T-cell (primary cell): ENCODE measurements around the gene CSRP2. TPM values are rescaled to one million over a fixed set of nuclear protein-coding genes. Genes with fewer than 3 reads are reported as not detected.

Source experiments
- ATAC-seq, 4 experiments: fragments of 200-7000 bp in 3 of 4; fragments of 150-1000 bp in 1 of 4; cut with Tn5 transposase; replicated peaks in 1 of 4; 1 replicate in 3 of 4; 2 replicates in 1 of 4; pipeline ENCODE4 v1.10.0; 2021; ENCODE audit warnings: moderate library complexity in 3 of 4, mild to moderate bottlenecking in 2 of 4, moderate number of reproducible peaks in 1 of 4
- CTCF ChIA-PET, 2 donors: fragments of 300-600 bp; sonication (Branson Sonifier 250); formaldehyde crosslinking; loops; one replicate each; lab custom pipeline; 2022; ENCODE audit warnings: antibody characterized with exemption in 2 of 2; lab: Charles Lee
- POLR2A ChIA-PET, 2 donors: fragments of 300-600 bp; sonication (Branson Sonifier 250); formaldehyde crosslinking; loops; one replicate each; lab custom pipeline; 2022; ENCODE audit warnings: antibody characterized with exemption in 2 of 2; lab: Charles Lee
- DNase-seq, 35 experiments: peaks; one replicate each; pipeline versions ENCODE4 v3.0.0 to v3.0.0-alpha.2; 2013 to 2023
- H3K27ac ChIP-seq: one replicate; pipeline ENCODE4 v1.5.1; 2013; ENCODE audit warnings: low read length
- H3K27me3 ChIP-seq, 2 experiments: replicated peaks in 1 of 2; 1 replicate in 1 of 2; 2 replicates in 1 of 2; pipeline versions ENCODE4 v1.6.1 to v1.7.0; 2013; ENCODE audit warnings: low read length in 1 of 2, mixed read lengths in 1 of 2; ENCODE audit not compliant: control insufficient read depth in 2 of 2, insufficient read depth in 2 of 2; ENCODE audit errors: extremely low read depth in 1 of 2
- H3K36me3 ChIP-seq, 2 donors: 1 replicate in 1 of 2; 2 replicates in 1 of 2; pipeline versions ENCODE4 v1.6.1 to v1.7.0; 2013; ENCODE audit warnings: low read length in 1 of 2; ENCODE audit not compliant: control insufficient read depth in 2 of 2, insufficient read depth in 1 of 2; ENCODE audit errors: extremely low read depth in 1 of 2
- H3K4me1 ChIP-seq, 2 experiments: 1 replicate in 1 of 2; 2 replicates in 1 of 2; pipeline versions ENCODE4 v1.6.1 to v1.7.0; 2013; ENCODE audit warnings: low read length in 2 of 2, mixed read lengths in 1 of 2; ENCODE audit not compliant: insufficient read depth in 2 of 2, control insufficient read depth in 1 of 2; ENCODE audit errors: extremely low read depth in 1 of 2
- H3K4me3 ChIP-seq, 2 donors: 1 replicate in 1 of 2; 2 replicates in 1 of 2; pipeline versions ENCODE4 v1.5.1 to v1.7.0; 2013; ENCODE audit warnings: mild to moderate bottlenecking in 2 of 2, low read length in 1 of 2, moderate library complexity in 1 of 2; ENCODE audit not compliant: control insufficient read depth in 1 of 2; ENCODE audit errors: extremely low read depth in 1 of 2
- H3K9me3 ChIP-seq: 2 replicates; pipeline ENCODE4 v1.7.0; 2013
- H3K27ac Mint-ChIP-seq, 2 donors: one replicate each; pipeline ENCODE4 v1.8.0; 2020 to 2021; ENCODE audit warnings: mild to moderate bottlenecking in 2 of 2, mixed read lengths in 2 of 2
- H3K27me3 Mint-ChIP-seq, 2 donors: one replicate each; pipeline ENCODE4 v1.8.0; 2021 to 2022; ENCODE audit warnings: mixed read lengths in 2 of 2
- H3K36me3 Mint-ChIP-seq: one replicate; pipeline ENCODE4 v1.8.0; 2021; ENCODE audit warnings: mixed read lengths
- H3K4me1 Mint-ChIP-seq, 3 donors: one replicate each; pipeline ENCODE4 v1.8.0; 2020 to 2022; ENCODE audit warnings: mixed read lengths in 3 of 3, mild to moderate bottlenecking in 1 of 3
- H3K4me3 Mint-ChIP-seq, 3 donors: one replicate each; pipeline ENCODE4 v1.8.0; 2020 to 2022; ENCODE audit warnings: mild to moderate bottlenecking in 3 of 3, mixed read lengths in 3 of 3, moderate library complexity in 3 of 3
- H3K9me3 Mint-ChIP-seq, 3 donors: one replicate each; pipeline ENCODE4 v1.8.0; 2020 to 2022; ENCODE audit warnings: mixed read lengths in 3 of 3
- WGBS: methylation state at CpG from one replicate; pipeline ENCODE4 v1.1.5; 2013; ENCODE audit warnings: missing lambda C conversion rate; ENCODE audit not compliant: insufficient coverage; 5-methylcytosine and 5-hydroxymethylcytosine counted together
- total RNA-seq, 35 experiments: library from RNA in 6 of 35; stranded (reverse) in 6 of 35; fragments of 120-200 nt in 1 of 35; gene quantifications; one replicate each; pipeline versions ENCODE4 v1.2.1 to v1.2.4 and lab custom pipeline; 2013 to 2026

The CSRP2 gene
- total RNA-seq, 5 donors from 2014 or later (not counting 1 experiment from before 2014, with no cell fraction given), result 0.19 to 0.50 TPM; not detected in 3

DNA sequence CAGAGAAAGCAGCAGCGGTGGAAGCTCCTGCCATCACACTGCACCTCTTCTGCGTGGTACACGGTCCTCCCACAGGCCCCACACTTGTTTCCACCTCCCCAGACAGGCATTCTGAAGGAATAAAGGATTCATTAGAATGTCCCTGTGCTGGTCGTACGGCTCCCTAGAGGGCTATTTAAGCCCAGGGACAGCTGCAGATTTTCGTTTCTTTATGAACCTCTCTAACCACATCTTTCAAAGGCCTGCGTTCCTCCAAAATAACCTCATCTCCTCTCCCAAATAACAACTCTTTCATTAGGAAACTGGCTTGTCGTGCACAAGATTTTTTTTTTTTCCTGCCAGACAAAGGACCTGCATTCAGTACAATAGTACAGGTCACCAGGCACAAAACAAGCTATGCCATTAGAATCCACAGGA lies 12.7 kb downstream of the CSRP2 start:
- ATAC-seq (no peak), DNase-seq (no peak)
- peaks cover 0 to 4% of the 10 kb centered on the region in 2 experiments for H3K27me3 ChIP-seq
- H3K4me3 Mint-ChIP-seq, result no peak overlapping the region
- H3K9me3 ChIP-seq, result no peaks in the 10 kb centered on the region
- ChIA-PET CTCF (no interaction called here), POLR2A (interaction anchor here in 1 of 2 donors (0.5 to 1.1 kb wide), 2 partner anchors 25 to 1794 kb away, joined by 3 read pairs; no protein-coding TSS in a partner anchor)
- H3K4me1 Mint-ChIP-seq, result no peaks in the 10 kb centered on the region
- H3K9me3 Mint-ChIP-seq, result no peaks in the 10 kb centered on the region
- H3K4me3 ChIP-seq, result no peak overlapping the region
- H3K27me3 Mint-ChIP-seq, result peaks cover 6 to 24% of the 10 kb centered on the region in 2 donors
- no peak overlapping the region for H3K27ac Mint-ChIP-seq
- H3K36me3 ChIP-seq, result no peaks in the 10 kb centered on the region
- H3K36me3 Mint-ChIP-seq, result no peaks in the 10 kb centered on the region
- 82% methylated on average over 5 of the region's 8 CpGs for WGBS
- no peak overlapping the region for H3K27ac ChIP-seq
- H3K4me1 ChIP-seq, result no peaks in the 10 kb centered on the region

DNA sequence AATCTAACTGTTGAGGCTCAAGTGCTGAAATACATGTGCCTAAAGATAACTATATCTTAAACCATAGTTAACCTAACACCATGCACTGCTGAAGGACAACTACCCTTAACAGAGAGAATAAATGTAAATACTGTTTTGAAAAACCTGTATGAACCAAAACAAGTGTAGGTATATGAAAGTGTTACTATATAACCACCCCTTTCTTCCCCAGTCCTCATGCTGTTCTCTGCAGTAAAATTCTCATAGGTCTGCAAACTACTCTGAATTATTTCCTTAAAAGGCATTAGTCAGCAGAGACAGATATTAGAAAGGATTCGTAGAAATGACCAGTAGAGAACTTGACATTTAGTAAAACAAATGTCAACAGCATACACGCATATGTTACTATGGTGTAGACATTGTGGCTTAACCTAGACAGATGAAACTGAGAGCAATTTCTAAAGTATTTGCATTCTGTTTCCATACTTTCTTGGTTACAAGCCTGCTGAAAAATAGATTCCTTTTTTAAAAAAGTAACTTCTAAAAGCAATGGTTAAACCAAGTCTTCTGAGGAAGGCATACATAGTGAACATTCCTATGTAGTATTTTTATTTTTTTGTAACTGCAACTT lies 13.9 kb downstream of the CSRP2 start:
- ATAC-seq, result no peak
- Histone ChIP-seq H3K27me3 (peaks cover 0 to 4% of the 10 kb centered on the region in 2 experiments), H3K4me1 (no peaks in the 10 kb centered on the region), H3K36me3 (no peaks in the 10 kb centered on the region), H3K4me3 (no peak overlapping the region), H3K9me3 (no peaks in the 10 kb centered on the region), H3K27ac (no peak overlapping the region)
- H3K36me3 Mint-ChIP-seq, result no peaks in the 10 kb centered on the region
- H3K27ac Mint-ChIP-seq, result no peak overlapping the region
- DNase-seq, result no peak
- POLR2A ChIA-PET, result no interaction called here
- H3K9me3 Mint-ChIP-seq, result no peaks in the 10 kb centered on the region
- peaks cover 6 to 21% of the 10 kb centered on the region in 2 donors for H3K27me3 Mint-ChIP-seq
- no peaks in the 10 kb centered on the region for H3K4me1 Mint-ChIP-seq
- no CpG with 5 or more reads among the region's 2 CpGs for WGBS
- CTCF ChIA-PET, result no interaction called here
- H3K4me3 Mint-ChIP-seq, result no peak overlapping the region

DNA sequence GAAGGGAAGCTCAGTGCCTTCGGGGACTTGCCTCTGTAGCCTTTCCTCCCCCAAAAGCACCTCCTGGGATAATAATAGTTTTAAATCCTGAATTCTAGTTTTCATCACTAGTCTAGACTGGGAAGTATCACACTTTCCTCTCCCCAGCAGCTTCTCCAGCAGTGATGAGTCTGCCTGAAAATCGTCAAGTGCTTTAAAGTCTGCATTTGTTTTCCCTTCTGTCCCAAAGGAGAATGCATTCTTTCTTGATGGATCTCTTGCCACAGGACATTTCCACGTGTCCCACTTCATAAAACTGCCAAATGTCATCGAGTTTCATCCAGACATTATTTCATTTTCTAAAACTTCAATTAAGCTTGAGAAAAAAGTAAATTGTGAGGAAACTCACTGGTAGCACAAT lies 15.0 kb downstream of the CSRP2 start:
- no peaks in the 10 kb centered on the region for H3K36me3 Mint-ChIP-seq

DNA sequence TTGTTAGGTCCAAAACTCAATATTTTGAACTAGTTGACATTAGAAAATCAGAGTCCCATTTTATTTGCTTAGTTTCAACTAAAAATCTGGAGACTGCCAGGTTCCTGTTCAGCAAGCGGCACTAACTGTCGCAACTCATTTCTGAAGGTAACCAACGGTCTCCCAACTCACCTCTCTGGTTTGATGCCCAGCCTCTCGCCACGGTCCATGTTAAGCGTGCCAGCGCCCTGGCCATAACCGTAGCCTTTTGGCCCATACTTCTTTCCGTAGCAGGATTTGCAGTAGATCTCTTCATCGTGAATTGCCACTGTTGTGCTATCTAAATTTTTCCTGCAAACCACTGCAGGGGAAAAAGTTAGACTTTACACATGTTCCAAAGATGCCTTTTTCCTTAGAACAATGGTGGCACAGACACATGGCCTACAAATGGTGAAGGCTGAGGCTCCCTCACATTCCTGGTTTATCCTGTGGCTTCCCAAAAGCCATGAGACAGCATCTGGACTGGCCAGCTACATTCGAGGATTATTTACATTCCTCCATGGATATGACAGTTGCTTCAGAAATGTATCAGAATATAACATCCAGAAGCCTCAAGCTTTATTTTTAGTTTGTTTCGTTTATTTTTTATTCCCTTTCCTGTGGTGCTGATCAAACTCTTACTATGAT lies 15.7 kb downstream of the CSRP2 start:
- WGBS, result 93% methylated on average over 10 of the region's 12 CpGs
- no peaks in the 10 kb centered on the region for H3K36me3 Mint-ChIP-seq
- DNase-seq (no peak), ATAC-seq (no peak)
- peaks cover 0 to 4% of the 10 kb centered on the region in 2 experiments for H3K27me3 ChIP-seq
- ChIA-PET POLR2A (no interaction called here), CTCF (no interaction called here)
- H3K4me1 Mint-ChIP-seq, result no peaks in the 10 kb centered on the region
- H3K9me3 Mint-ChIP-seq, result no peaks in the 10 kb centered on the region
- no peak overlapping the region for H3K4me3 Mint-ChIP-seq
- no peak overlapping the region for H3K27ac Mint-ChIP-seq
- no peaks in the 10 kb centered on the region for H3K4me1 ChIP-seq
- H3K36me3 ChIP-seq, result no peaks in the 10 kb centered on the region
- no peaks in the 10 kb centered on the region for H3K9me3 ChIP-seq
- H3K27ac ChIP-seq, result no peak overlapping the region
- no peak overlapping the region for H3K4me3 ChIP-seq
- H3K27me3 Mint-ChIP-seq, result peaks cover 6 to 17% of the 10 kb centered on the region in 2 donors

More for the DNA sequence above, 15.0 kb downstream of the CSRP2 start:
- no peaks in the 10 kb centered on the region for H3K9me3 Mint-ChIP-seq
- H3K27ac ChIP-seq, result no peak overlapping the region
- WGBS, result 60% methylated on average over 1 of the region's 4 CpGs
- H3K4me3 Mint-ChIP-seq, result no peak overlapping the region
- peaks cover 0 to 4% of the 10 kb centered on the region in 2 experiments for H3K27me3 ChIP-seq
- ATAC-seq, result no peak
- H3K4me3 ChIP-seq, result no peak overlapping the region
- no peaks in the 10 kb centered on the region for H3K4me1 Mint-ChIP-seq
- no peaks in the 10 kb centered on the region for H3K4me1 ChIP-seq
- POLR2A ChIA-PET, result interaction anchor here in 1 of 2 donors (0.6 kb wide), 1 partner anchor 176 kb away, joined by 3 read pairs; no protein-coding TSS in a partner anchor
- DNase-seq, result no peak
- peaks cover 6 to 17% of the 10 kb centered on the region in 2 donors for H3K27me3 Mint-ChIP-seq
- no peaks in the 10 kb centered on the region for H3K36me3 ChIP-seq
- no peaks in the 10 kb centered on the region for H3K9me3 ChIP-seq
- CTCF ChIA-PET, result no interaction called here
- no peak overlapping the region for H3K27ac Mint-ChIP-seq

DNA sequence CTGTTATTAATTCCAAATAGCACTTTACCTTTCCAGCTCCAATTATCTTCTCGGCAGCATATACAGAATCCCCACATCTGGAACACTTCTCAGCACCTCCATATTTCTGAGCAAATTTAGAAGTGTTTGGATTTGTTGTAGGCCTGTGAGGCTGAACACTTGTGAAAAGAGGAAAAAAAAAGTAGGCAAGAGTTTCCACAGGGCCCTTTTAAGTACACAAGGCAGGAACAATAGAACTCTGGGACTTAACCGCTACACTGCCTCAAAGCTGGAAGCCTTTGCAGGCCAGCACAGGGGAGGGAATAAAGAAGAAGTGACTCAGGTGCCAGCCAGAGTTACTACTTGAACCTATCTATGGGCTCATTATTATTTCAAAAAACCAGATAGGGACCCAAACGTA lies 18.6 kb downstream of the CSRP2 start:
- H3K4me3 Mint-ChIP-seq, result no peak overlapping the region
- WGBS, result 88% methylated on average over 1 of the region's 3 CpGs

DNA sequence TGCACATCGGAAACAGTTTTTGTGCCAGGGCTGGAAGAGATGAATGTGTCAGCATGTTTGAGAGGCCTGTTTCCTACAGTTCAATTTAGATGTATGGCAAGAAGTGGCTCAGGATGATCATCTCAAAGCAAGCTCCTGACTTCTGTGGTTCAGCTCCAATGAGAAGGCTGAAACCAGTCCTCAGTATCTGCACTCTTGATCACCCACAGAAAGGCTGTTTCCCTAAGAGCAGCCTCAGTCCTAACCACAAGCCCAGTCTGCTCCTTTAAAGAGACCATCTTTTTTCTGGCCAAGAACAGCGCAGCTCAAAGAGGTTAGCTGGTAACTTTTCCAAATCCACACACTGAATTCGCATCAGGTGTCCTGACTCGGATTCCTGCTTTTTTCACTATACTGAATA lies 19.2 kb downstream of the CSRP2 start:
- Histone ChIP-seq H3K4me3 (no peak overlapping the region), H3K27ac (no peak overlapping the region), H3K4me1 (no peaks in the 10 kb centered on the region), H3K9me3 (no peaks in the 10 kb centered on the region), H3K27me3 (no peaks in the 10 kb centered on the region), H3K36me3 (peaks cover 0 to 6% of the 10 kb centered on the region in 2 donors)
- Mint-ChIP-seq H3K36me3 (peaks cover 23% of the 10 kb centered on the region), H3K4me1 (no peaks in the 10 kb centered on the region), H3K9me3 (peaks cover 0 to 7% (median 4%) of the 10 kb centered on the region in 3 donors), H3K4me3 (no peak overlapping the region), H3K27me3 (peaks cover 0 to 8% of the 10 kb centered on the region in 2 donors), H3K27ac (no peak overlapping the region)
- CTCF ChIA-PET, result no interaction called here
- no peak for ATAC-seq
- WGBS, result 69% methylated on average over 3 of the region's 4 CpGs
- POLR2A ChIA-PET, result no interaction called here
- no peak for DNase-seq

More for the DNA sequence above, 18.6 kb downstream of the CSRP2 start:
- POLR2A ChIA-PET, result no interaction called here
- H3K27me3 ChIP-seq, result no peaks in the 10 kb centered on the region
- Mint-ChIP-seq H3K36me3 (peaks cover 17% of the 10 kb centered on the region), H3K27me3 (peaks cover 0 to 8% of the 10 kb centered on the region in 2 donors), H3K27ac (no peak overlapping the region), H3K4me1 (no peaks in the 10 kb centered on the region), H3K9me3 (peaks cover 0 to 4% (median 4%) of the 10 kb centered on the region in 3 donors)
- no peak overlapping the region for H3K4me3 ChIP-seq
- H3K9me3 ChIP-seq, result no peaks in the 10 kb centered on the region
- H3K4me1 ChIP-seq, result no peaks in the 10 kb centered on the region
- peaks cover 0 to 4% of the 10 kb centered on the region in 2 donors for H3K36me3 ChIP-seq
- no peak for ATAC-seq
- CTCF ChIA-PET, result no interaction called here
- DNase-seq, result no peak
- no peak overlapping the region for H3K27ac ChIP-seq
